ENCODE data around the gene IQSEC2. TPM values are rescaled to one million over a fixed set of nuclear protein-coding genes. Genes with fewer than 3 reads are reported as not detected.

IQSEC2 gene
- total and polyA plus RNA-seq, 9 of the 15 experiments (the other 6 are each of a cell fraction or from before 2014, with no cell fraction given) = 2.7 to 41.8 (median 20.1) TPM

- H3K9ac ChIP-seq (ENCODE audit: insufficient read depth in 1 of 2, low read depth in 2 of 2, low read length in 2 of 2) = peak overlapping the region; percentile 54 to 87
- ChIA-PET CTCF (ENCODE audit: low intra/inter-chr PET ratio) (no interaction called here), POLR2A (interaction anchor here (0.7 to 1.5 kb wide), 3 partner anchors 10 to 27 kb away, joined by 3 to 4 read pairs (median 3); no protein-coding TSS in a partner anchor)
- BruUV-seq (replicated peaks) = no TSS peak
- H3K4me1 ChIP-seq (replicated peaks in 1 of 2; ENCODE audit: control insufficient read depth in 2 of 2, insufficient read depth in 2 of 2, low read length in 2 of 2) = peaks cover 11 to 39% of the 10 kb centered on the region in 2 experiments; a peak in 4 of 5 replicates
- H3K36me3 ChIP-seq (ENCODE audit: control insufficient read depth, insufficient read depth, low read length) = no peaks in the 10 kb centered on the region
- no peaks in the 10 kb centered on the region for H3K9me1 ChIP-seq (ENCODE audit: control insufficient read depth, insufficient read depth, low read length)
- ATAC-seq (peak; percentile 57), FAIRE-seq (no peak), DNase-seq (ENCODE audit: extremely low read depth in 1 of 4, low spot score in 3 of 4) (no peak)
- H3K9me3 ChIP-seq (replicated peaks; ENCODE audit: control insufficient read depth, insufficient read depth, low read depth, low read length) = no peaks in the 10 kb centered on the region
- H4K20me1 ChIP-seq (replicated peaks; ENCODE audit: control insufficient read depth, insufficient read depth, low read length) = no peaks in the 10 kb centered on the region
- intact Hi-C loops (cut with micrococcal nuclease) = loop anchor here (2.0 kb wide), 1 partner anchor 26 kb away; no protein-coding TSS in a partner anchor
- H3K4me3 ChIP-seq = peak overlapping the region; percentile 52
- peak overlapping the region; percentile 39 for H3K27ac ChIP-seq (ENCODE audit: extremely low read depth, low read depth, low read length)
- TF ChIP-seq ZNF76 (CRISPR knock-in tag; IDR thresholded peaks at IDR 0.05; ENCODE audit: borderline replicate concordance) (no peak), TEAD4 (IDR thresholded peaks at IDR 0.05; ENCODE audit: low read length) (peak; percentile 29; the same call in 1 of the 2 replicates), TEAD4 (CRISPR knock-in tag; IDR thresholded peaks at IDR 0.05; ENCODE audit: borderline replicate concordance) (no peak), ESRRA (IDR thresholded peaks at IDR 0.05; ENCODE audit: borderline replicate concordance, low read depth) (no peak), ZNF436 (CRISPR knock-in tag; IDR thresholded peaks at IDR 0.05) (no peak), SP1 (CRISPR knock-in tag; IDR thresholded peaks at IDR 0.05) (0 out of 2 replicates have a peak, but pooled peaks have one; percentile 14), ATF2 (CRISPR knock-in tag; IDR thresholded peaks at IDR 0.05) (no peak), KDM5B (IDR thresholded peaks at IDR 0.05; ENCODE audit: insufficient replicate concordance, low read depth, low read length) (peak; percentile 14), KDM1A (IDR thresholded peaks at IDR 0.05) (peak in 1 of 2 experiments; percentile 39; a peak in 2 of 4 replicates), ETS2 (tag; IDR thresholded peaks at IDR 0.05; ENCODE audit: borderline replicate concordance, poor library complexity, severe bottlenecking) (no peak)
- no peaks in the 10 kb centered on the region for H3K27me3 ChIP-seq (ENCODE audit: control insufficient read depth in 2 of 2, insufficient read depth in 2 of 2, low read length in 2 of 2)
- in situ Hi-C loops (cut with MboI) = no loop called here
- H3K4me2 ChIP-seq (ENCODE audit: insufficient read depth, low read length) = peak overlapping the region; percentile 79
- peak overlapping the region; percentile 66 for H2AFZ ChIP-seq (ENCODE audit: low read depth, low read length)
- peaks cover 23% of the 10 kb centered on the region for H3K79me2 ChIP-seq (ENCODE audit: control insufficient read depth, insufficient read depth, low read length)
- 10% methylated on average over 9 of the region's 14 CpGs for WGBS (ENCODE audit: insufficient coverage, low coverage, missing lambda C conversion rate)
These were observed 758 bp downstream of the IQSEC2 start for GRCh38 chrX:53280331-53281320.

Data from K562 (cell line).